ENCODE measurements around the gene SSBP3.

DNA sequence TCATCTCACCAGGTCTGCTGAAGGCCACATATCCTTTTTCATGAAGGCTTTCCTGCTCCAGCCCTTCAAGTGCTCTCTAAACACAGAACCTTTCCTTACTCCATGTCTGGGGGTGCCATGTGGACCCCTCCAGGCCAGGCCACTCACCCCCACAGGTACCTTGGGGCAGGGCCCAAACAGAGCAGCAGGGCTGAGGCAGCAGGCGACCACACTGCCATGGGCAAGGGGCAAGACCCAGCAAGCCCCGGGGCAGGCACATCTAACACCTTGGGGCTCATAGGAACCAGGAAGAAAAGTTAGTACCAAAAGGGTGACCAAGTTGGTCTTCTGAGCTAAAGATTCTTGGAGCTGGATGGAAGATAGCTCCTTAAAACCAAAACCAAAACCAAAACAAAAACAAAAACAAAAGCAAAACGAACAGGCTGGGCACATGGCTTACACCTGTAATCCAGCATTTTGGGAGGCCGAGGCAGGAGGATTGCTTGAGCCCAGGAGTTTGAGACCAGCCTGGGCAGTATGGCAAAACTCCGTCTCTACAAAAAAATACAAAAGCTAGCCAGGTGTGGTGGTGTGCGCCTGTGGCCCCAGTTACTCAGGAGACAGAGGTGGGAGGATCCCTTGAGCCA is 142.5 kb downstream of the SSBP3 start:
- TF ChIP-seq CTCF (IDR thresholded peaks at IDR 0.05) (no peak), EP300 (IDR thresholded peaks at IDR 0.05; ENCODE audit: low read depth) (no peak)
